SK-MEL-5 (cell line): ENCODE results near the gene KRTAP20-4. TPM values are rescaled to one million over a fixed set of nuclear protein-coding genes. Genes with fewer than 3 reads are reported as not detected.
A peak's percentile ranks its signal among the peaks of the same experiment; 100 is the strongest.

ENCODE experiments used
- DNase-seq: peaks from one replicate; pipeline ENCODE4 v3.0.0-alpha.2; 2016; ENCODE audit warnings: low read depth, low spot score
- in situ Hi-C: cut with HindIII; loops from 2 replicates; pipeline ENCODE4 v1.10.0; 2016; ENCODE audit warnings: low sequenced_read_pairs, high pct_unique_total_duplicates, low pct_unique_long_range_greater_than_20kb
- polyA plus RNA-seq, 2 experiments: library from polyadenylated mRNA; depleted of rRNA; stranded (reverse); fragments of >200 nt; gene quantifications; 2 replicates each; pipeline ENCODE4 v1.2.3, GENCODE V29; 2015
- total RNA-seq: library from RNA; depleted of rRNA; stranded (reverse); fragments of >200 nt; shearing (Covaris generic); gene quantifications from 2 replicates; pipeline ENCODE4 v1.2.3, GENCODE V29; 2014; rRNA removed

Gene KRTAP20-4
- total RNA-seq, result not detected in 2 replicates
- polyA plus RNA-seq (2015; cell fraction: cytosol; rRNA removed), result not detected in 2 replicates
- polyA plus RNA-seq (2015; cell fraction: nucleus; rRNA removed), result not detected in 2 replicates

GRCh38 chr21:30620522-30620921 is at the start of gene KRTAP20-4:
TSS of gene KRTAP20-4 (plus strand) at chr21:30620627.
- in situ Hi-C loops, result no loop called here
- DNase-seq, result no peak

DNA sequence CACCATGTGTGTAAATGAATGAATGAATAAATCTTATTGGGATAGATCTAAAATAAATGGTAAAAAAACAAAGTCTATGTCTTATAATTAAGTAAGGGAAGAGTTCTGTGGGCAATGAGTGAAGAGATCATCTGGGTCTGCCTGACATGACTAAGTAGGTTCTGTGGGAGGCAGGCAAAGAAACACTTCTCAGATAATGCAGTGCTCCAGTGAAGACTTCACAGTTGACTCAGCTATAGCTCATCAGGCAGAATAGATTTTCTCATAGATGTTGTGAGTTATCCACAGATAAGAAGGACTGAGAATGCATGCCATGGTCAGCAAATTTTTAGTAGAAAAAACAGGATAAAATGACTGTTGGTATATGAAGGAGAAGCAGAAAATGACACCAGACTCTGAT is 42.7 kb upstream of the KRTAP20-4 start:
- DNase-seq, result no peak
- in situ Hi-C loops, result no loop called here

DNA sequence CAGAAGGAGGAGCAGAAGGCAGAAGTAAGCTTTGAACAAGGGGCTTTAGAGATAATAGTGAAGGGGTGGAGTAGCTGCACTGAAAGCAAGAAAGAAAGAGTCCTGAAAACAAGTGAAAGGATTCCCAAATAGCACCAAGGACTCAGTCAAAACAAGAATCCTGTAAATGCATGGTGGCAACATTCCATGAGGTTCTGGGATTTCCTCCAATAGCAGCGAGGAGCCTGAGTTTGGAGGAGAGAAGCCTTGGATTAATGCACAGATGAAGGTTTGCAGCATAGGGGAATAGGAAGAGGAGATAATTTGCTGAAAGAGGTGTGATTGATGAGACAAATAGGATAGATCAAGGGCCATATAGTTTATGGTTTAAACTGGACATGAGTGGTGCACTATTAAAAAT is 41.1 kb upstream of the KRTAP20-4 start:
- in situ Hi-C loops, result no loop called here
- no peak for DNase-seq

- DNase-seq, result no peak
Measured at GRCh38 chr21:30580132-30580531, 40.3 kb upstream of the KRTAP20-4 start.

GRCh38 chr21:30582870-30583269 is 37.6 kb upstream of the KRTAP20-4 start:
- in situ Hi-C loops, result no loop called here

More at GRCh38 chr21:30580132-30580531, 40.3 kb upstream of the KRTAP20-4 start:
- in situ Hi-C loops, result no loop called here

DNA sequence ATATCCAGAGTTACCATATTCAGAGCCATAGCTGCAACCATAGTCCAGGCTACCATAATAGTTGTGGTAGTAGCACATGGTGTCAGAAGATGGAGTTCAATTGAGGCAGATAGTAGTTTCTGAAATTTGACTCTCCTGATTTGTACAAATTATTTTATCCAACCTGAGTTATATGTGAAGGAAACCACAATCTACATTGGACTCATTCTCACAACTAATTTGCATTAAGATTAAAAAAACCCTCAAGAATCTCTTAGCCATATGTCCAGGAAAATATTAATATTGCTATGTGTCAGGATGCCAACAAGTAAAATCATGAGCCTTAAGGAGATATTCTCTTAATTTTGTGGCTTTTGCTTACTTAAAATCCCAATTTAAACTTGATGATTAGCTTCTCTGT is 30.1 kb upstream of the KRTAP20-4 start, which contains the start of gene KRTAP22-2:
TSS of gene KRTAP22-2 (minus strand) at position 101 of the 400 bp plus-strand sequence.
- no peak for DNase-seq
- in situ Hi-C loops, result no loop called here

More at GRCh38 chr21:30582870-30583269, 37.6 kb upstream of the KRTAP20-4 start:
- DNase-seq, result peak; percentile 11

- in situ Hi-C loops, result no loop called here
- DNase-seq, result no peak
Measured at GRCh38 chr21:30592140-30592539, 28.3 kb upstream of the KRTAP20-4 start, which contains the start of gene KRTAP6-3. TSS of gene KRTAP6-3 (plus strand) at chr21:30592440. CDS start at chr21:30592446, 6 bp downstream.

DNA sequence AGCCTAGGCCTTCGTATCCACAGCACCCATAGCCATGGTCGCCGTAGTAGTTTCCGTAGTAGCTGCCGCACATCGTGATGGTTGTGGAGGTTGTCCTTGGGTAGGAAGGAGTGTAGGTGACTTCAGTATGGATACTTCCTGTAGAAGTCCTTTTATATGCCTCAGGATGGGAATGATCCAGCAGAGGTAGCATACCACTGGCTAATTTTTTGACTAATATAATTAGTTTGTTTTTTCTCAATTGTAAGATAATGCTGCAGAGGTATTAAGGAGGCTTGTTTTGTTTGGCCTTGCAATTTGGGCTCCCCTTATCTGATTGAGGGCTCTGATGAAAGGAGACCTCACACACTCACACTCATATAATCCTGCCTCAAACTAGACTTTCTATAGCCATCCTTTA is 21.6 kb upstream of the KRTAP20-4 start, which contains the start of gene KRTAP6-2:
TSS of gene KRTAP6-2 (minus strand) at position 101 of the 400 bp plus-strand sequence. CDS start at position 73, 28 bp downstream.
- in situ Hi-C loops, result no loop called here
- no peak for DNase-seq

GRCh38 chr21:30600787-30601186 is 19.6 kb upstream of the KRTAP20-4 start, which contains the start of gene KRTAP22-1:
TSS of gene KRTAP22-1 (plus strand) at chr21:30601087.
- no peak for DNase-seq
- in situ Hi-C loops, result no loop called here

DNA sequence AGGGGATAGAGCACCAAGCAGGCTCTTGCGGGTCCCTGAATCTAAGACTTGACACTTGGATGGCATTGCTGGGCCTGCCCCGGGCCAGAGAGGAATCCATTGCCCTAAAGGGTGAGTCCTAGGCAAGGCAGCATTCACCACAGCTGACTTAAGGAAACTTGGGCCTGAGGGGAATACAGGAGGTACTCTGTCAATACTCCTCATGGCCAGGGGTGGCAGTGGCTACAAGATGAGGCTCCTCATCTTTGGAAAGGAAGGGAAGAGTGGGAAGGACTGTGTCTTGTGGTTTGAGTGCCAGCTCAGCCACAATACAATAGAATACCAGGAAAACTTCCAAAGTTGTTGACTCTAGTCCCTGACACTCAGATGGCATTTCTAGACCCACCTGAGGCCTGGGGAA is 14.5 kb upstream of the KRTAP20-4 start:
- in situ Hi-C loops, result no loop called here

GRCh38 chr21:30612132-30612531 is 8.3 kb upstream of the KRTAP20-4 start:
- in situ Hi-C loops, result no loop called here
- no peak for DNase-seq

More for the DNA sequence above, 14.5 kb upstream of the KRTAP20-4 start:
- DNase-seq, result peak; percentile 22

GRCh38 chr21:30613836-30614235 is 6.6 kb upstream of the KRTAP20-4 start, which contains the start of gene KRTAP6-1:
TSS of gene KRTAP6-1 (minus strand) at chr21:30613930. CDS start at chr21:30613904, 26 bp downstream.
- DNase-seq, result no peak
- in situ Hi-C loops, result no loop called here

DNA sequence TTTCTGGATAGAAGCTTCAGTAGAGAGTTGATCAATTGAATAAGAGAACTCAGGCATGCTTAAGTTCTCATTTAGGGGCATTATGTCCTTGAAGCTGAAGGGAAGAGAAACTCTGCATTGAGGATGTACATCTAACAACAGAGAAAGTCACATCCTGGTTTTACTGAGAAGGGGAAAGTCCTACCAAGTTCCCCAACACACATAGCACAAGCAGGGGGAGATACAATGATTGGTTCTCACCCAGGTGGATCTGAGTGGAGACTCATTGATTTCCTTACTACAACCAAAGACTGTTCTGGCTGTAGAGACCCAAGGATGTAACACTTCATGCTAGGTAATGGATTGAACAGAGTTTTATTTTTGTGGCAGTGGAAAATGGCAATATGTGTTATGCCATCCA is 5.2 kb upstream of the KRTAP20-4 start:
- in situ Hi-C loops, result no loop called here

GRCh38 chr21:30616125-30616524 is 4.3 kb upstream of the KRTAP20-4 start, which contains the start of gene KRTAP20-1:
TSS of gene KRTAP20-1 (plus strand) at chr21:30616425. CDS start at chr21:30616455, 30 bp downstream.
- no peak for DNase-seq
- in situ Hi-C loops, result no loop called here

More for the DNA sequence above, 5.2 kb upstream of the KRTAP20-4 start:
- DNase-seq, result no peak

DNA sequence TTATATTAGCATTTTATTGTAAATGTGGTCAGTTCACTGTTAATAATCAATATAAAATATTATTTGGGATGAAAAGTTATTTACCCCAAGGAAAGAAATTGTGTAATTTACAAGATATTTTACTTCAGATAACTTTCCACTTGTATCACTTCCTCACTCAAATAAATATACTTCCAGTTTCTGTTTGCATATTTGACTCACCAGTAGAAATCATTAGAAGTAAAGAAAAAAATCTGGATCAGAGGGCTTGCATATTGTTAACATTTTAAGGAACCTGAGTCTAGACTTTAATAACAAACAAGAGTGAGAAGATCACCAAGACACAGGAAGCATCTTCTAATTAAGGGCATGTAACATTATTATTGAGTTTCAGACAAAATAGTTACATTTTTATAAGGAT is 347 bp upstream of the KRTAP20-4 start:
- in situ Hi-C loops, result no loop called here
- DNase-seq, result no peak

DNA sequence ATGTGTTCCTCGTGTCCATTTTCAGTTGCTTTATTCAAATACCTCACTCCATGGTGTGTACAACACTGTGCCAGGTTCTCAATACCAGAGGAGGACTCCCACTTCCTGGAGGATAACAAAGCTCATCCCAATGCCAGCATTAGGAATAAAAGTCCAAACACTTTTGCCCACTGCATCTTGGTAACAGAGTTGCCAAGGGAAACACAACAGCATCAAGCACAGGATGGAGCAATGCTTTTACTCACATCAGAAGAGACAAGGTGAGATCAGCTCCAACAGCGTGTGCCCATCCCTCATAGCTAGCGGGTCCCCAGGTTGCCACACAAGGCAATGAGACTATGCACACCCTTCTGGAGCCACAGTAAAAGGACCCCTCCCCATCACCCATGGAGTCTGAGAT is 2.9 kb downstream of the KRTAP20-4 start:
- DNase-seq, result no peak
- in situ Hi-C loops, result no loop called here

DNA sequence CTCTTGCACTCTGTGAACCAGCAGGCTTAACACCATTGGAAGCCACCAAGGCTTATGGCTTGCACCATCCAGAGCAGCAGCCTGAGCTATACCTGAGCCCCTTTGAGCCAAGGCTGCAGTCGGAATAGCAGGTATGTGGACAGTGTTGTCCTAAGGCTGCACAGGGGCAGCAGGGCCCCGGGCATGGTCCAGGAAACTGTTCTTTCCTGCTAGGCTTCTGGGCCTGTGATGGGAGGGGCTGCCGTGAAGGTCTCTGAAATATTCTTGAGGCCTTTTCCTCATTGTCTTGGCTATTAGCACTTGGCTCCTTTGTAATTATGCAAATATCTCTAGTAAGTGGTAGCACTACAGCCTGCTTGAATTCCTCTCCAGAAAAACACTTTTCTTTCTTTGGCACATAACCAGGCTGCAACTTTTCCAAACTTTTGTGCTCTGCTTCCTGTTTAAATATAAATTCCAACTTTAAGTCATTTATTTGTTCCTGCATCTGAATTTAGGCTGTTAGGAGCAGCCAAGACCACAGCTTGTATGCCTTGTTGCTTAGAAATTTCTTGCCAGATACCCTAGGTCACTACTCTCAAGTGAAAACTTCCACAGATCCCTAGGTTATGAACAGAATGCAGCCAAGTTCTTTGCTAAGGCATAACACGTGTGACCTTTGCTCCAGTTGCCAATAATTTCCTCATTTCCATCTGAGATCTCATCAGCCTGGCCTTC is 5.2 kb downstream of the KRTAP20-4 start:
- in situ Hi-C loops, result no loop called here
- no peak for DNase-seq

DNA sequence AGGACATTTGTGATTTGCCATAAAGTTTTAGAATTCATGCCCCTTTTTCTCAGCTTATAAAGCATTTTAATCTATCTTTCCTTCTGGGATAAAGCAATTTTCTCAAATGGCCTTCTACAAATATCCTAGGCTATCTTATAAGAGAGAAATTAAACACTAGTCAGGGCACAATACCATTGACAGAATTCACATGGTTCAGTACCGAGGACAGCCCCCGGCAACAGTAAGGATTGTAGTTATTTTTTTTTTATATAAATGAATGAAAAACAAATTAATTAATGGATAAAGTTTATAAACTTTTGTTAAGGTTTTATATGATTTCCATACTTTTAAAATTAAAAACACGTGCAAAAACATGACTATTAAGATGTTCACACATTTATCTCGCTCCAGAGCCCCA is 7.7 kb downstream of the KRTAP20-4 start:
- DNase-seq, result no peak
- in situ Hi-C loops, result no loop called here

DNA sequence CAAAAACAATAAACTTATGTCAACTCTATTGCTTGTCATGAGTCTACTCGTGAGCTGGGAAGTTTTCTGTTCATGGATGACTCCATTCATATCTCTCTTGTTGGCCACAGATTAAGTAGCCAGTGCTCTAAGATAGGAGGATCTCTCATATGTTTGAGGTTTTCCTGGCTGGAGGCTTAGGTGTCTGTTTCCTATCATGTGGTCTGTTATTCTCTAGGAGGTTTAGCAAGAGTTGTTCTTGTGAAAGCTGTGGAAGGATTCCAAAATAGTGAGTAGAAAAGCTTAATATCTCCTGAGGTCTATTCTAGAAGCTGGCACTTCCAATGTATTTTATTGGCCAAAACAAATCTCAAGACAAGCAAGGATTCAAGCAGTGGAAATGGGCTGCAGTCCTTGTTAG is 8.8 kb downstream of the KRTAP20-4 start:
- peak; percentile 48 for DNase-seq
- in situ Hi-C loops, result no loop called here
